ACHN (cell line): ENCODE results near the gene BLZF1.
"Not testable (repeated sequence)": the region's sequence is repeated elsewhere in the genome, so short reads cannot be mapped to it uniquely, and the experiment has no call there.

Source experiments
- DNase-seq: peaks from one replicate; pipeline ENCODE4 v3.0.0-alpha.2; 2015
- in situ Hi-C: cut with HindIII; loops from 2 replicates; pipeline ENCODE4 v1.10.0; 2017; ENCODE audit warnings: low sequenced_read_pairs, low pct_ligation_motif_present, low pct_unique_long_range_greater_than_20kb

BLZF1 gene

DNA sequence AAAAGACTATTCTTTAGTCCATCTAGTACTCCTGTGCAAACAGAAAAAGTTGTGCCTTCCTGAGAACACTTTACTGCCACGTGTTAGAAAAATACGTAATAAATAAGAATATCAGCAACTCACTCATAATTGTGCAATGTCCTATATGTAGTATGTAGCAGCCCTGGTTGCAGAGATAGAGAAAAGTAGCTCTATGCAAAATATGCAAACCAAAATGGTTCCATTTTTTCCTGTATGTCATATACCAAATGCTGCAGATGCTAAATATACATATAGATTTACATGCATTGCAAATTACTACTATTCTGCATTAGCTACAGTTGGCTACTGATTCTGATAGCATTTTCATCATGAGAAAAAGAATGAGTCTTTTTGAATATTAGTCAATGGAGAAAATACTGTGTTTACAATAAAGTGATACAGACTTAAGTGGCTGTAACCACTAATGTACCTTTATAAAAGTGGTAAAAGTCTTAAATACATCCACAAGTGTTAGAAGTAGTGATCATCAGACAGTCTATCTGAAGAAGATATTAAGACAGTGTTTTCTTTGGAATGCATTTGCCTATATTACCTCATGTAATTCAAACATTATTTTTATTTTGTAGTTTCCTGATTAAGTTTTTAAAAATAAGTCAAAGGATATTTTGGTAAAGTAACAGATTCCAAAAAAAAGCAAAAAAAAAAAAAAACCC, 20.2 kb upstream of the BLZF1 start:
- in situ Hi-C loops: no loop called here
- DNase-seq: no peak

DNA sequence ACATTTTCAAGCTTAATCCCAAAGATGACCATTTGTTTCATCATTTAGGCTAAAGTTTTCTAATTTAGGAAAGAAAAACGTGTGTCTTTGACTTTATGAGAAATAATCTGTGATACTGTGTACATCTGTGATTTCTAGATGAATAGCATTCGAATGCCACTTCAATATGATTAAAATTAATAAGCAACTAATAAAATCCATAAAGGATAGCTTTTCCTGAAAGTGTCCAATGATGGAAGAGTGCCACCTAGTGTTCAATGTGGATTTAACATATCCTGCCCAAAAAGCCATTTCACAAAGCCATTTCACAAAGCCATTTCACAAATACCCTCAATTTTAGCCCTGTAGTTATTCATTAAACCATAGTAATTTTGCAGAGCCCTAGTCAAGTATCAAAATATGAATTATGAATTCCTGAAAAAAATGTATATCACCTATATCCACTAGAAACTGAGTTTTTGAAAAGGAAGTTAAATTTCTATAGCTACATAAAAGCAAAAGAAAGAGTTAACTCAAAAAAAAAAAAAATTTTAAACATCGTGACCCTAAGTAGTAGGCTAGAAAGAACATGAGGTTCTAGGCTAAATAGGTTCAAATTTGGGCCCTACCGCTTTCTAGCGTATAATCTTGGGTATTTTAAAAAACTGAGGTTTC, 19.5 kb upstream of the BLZF1 start:
- peak; percentile 64 for DNase-seq
- in situ Hi-C loops: no loop called here

DNA sequence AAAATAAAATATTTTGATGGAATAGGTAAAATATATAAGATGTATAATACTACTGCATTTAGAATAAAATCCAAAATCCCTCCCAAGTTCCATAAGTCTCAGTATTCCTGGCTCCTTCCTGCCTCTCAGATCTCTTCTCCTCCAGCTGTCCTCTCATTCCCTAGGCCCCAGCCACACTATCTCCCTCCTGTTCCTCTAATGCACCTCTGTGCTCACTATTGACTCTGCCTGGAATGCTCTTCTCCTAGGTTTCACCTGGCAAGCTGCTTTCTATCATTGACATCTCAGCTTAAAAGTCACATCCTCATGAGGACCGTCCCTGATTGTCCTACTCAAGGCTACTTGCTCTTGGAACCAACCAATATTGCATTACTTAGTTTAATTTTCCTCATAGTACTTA, 7.6 kb upstream of the BLZF1 start:
- DNase-seq: no peak
- in situ Hi-C loops: no loop called here

DNA sequence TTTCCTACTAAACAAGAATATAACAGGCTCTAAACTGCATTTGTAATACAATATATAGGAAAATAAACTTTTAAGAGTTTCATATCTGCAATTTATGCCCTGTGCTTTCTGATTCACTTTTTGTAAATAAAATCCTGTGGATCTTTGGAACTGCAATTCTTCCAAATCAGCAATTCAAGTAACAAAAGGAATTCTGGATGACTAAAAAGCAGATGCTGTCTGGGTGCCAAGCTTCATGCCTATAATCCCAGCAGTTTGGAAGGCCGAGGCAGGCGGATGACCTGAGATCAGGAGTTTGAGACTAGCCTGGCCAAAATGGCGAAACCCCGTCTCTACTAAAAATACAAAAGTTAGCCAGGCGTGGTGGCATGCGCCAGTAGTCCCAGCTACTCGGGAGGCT, 6.7 kb upstream of the BLZF1 start:
- in situ Hi-C loops: no loop called here
- DNase-seq: no peak

DNA sequence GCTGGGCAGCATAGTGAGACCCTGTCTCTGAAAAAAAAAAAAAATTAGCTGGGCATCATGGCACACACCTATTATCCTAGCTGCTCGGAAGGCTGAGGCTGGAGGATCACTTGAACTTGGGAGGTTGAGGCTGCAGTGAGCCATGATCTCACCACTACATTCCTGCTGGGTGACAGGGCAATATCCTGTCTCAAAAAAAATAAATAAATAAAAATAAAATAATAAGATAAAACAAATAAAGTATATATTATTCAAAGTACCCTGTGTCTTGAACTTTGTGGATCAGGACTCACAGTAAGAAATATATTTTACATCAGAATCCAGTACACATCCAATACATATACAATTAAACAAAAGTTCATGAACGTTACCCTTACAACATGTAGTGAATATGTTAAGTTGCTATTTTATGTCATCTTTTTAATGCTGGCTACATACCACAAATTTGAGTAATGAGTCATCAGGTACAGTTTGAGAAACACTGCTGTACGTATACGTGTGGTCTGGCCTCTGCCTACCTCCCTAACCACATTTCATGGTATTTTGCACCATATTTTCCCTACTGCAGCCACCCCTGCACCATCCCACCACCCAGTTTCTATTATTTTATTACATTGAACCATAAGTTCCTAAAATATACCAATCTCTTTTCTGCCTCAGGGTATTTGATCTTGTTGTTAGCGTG, 4.8 kb upstream of the BLZF1 start:
- peak; percentile 60 for DNase-seq
- in situ Hi-C loops: no loop called here

DNA sequence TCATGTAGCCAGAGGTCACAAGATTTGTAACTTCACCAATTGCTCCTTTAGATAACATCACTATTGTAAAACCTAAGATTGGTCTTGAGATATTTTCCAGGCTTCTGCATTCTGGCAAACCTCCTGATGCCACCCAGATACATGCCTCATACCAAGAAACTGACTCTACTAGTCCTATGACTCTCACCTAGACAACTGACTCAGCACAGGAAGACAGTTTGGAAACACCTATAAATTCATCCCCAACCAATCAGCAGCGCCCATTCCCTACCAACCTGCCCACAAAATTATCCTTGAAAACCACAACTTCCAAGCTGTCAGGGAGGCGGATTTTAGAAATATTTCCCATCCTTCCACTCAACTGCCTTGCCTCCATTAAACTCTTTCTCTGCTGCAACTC, 3.0 kb upstream of the BLZF1 start:
- in situ Hi-C loops: no loop called here

DNA sequence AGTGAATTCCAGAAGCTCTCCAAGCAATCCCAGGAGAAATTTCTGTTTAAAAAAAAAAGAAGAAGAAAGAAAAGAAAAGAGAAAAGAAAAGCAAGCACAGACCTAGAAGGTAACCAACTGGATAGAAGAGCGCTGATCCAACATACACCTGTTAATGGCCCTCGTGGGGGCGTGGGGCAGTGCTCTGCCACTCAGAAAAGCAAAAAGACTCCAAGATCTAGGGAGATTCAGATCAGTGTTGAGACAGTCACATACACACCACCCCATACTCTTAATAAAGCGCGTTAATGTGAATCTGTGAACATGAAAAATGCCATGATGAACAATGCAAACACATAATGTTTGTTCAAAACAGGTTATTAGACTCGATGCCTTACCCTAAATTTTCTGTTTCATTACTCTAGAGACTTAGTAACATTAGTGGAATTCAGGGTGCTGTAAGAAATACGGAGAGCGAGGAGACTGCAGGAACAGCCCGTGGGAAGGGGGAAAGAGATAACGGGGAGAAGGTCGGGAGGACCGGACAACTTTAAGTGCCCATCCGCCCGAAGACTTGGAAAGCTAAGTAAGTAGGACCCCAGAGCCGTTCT, 804 bp upstream of the BLZF1 start:
- DNase-seq: no peak
- in situ Hi-C loops: no loop called here

More for the DNA sequence above, 3.0 kb upstream of the BLZF1 start:
- DNase-seq: no peak

DNA sequence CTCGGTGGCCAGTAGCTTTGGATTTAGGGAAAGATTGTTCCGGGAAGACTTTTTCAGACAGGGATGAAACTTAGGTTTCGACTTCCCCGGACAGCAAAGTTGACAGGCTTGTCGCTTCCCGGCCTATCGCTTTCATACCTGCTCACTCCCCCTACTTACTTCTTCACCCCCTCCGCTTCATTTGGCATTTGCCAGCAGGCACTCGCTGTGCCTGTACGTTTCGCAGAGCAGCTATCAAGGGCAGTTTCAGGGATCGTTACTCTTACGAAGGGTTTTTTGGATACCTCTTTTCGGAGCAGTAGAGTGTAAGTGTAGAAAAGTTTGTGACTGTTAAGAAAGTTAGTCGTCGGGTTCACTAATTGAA, 393 bp downstream of the BLZF1 start:
- peak; percentile 25 for DNase-seq
- in situ Hi-C loops: no loop called here

DNA sequence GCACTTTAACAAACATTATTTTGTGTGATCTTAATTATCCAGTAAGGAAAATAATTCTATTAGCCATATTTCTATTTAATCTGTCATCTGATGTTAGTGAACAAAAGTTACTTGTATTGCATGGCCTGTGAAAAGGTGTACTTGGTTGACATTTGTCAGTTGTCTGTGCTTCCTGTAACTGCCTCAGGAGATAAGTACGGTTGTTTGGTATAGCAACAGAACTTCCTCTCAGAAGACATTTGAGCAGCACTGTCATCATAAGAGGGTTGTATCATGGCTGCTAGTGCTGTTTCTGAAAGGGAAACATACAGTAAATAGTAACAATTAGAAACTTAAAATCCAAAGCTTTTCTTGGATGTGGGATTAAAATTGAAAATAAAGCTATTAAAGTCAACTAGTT, 3.4 kb downstream of the BLZF1 start:
- in situ Hi-C loops: no loop called here

DNA sequence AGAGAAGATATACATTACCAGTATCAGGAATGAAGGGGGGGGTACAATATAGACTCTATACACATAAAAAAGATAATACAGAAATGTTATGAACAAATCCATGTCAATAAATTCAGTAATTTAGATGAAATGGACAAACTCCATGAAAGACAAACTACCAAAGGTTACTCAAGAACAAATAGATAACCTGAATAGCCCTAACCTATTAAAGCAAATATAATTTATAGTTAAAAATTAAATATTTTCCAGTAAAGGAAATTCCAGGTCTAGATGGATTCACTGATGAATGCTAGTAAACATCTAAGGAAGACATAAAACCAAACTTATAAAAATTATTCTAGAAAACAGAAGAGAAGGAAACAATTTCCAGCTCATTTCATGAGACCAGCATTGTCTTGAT, 13.2 kb downstream of the BLZF1 start:
- in situ Hi-C loops: no loop called here
- DNase-seq: no peak

More for the DNA sequence above, 3.4 kb downstream of the BLZF1 start:
- no peak for DNase-seq

DNA sequence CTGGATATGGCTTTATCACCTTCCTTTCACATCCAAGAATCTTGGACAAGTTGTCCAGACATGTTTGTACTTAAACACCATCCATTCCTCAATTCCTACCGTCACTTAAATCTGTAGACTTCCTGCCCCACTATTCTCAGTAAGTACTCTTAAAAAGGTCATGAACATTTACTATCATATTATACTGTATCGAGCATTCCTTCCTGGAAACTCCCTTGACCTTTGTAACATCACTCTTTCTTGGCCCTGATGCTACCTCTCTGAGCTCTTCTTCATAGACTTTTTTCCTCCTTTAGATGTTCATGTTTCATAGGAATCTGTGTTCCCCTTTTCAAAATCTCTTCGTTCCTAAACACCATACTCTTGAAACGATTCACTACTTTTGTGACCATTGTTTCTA, 15.5 kb downstream of the BLZF1 start:
- DNase-seq: no peak

DNA sequence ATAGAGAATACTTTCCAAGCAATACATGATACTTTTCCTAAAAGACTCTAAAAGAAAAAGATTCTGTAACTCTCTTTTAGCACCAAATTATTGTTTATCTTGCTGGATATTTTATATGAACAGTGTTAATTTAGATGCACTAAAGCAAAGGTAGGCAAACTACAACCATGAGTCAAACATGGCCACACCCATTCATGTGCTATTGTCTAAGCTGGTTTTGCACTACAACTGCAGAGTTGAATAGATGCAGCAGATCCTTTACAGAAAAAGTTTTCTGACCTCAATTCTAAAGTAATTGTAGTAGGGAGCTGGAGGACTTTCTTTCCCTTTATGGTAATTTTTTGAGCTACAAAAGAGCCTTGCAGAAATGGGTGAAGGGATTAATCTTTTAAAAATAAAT, 19.4 kb downstream of the BLZF1 start:
- in situ Hi-C loops: no loop called here
- DNase-seq: no peak

More for the DNA sequence above, 15.5 kb downstream of the BLZF1 start:
- in situ Hi-C loops: no loop called here

DNA sequence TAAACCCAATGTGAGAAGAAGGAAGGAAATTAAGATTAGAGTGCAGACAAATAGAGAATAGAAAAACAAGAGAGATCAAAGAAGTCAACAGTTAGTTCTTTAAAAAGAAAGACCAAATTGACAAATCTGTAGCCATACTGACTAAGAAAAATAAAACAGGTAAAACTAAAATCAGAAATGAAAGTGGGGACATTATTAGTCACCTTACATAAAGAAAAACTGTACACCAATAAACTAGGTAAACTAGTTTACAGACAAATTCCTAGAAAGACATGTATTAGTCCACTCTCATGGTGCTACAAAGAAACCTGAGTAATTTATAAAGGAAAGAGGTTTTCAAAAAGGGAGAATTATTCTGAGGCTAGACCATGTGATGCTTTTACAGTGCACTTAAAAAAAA, 22.3 kb downstream of the BLZF1 start:
- no peak for DNase-seq
- in situ Hi-C loops: no loop called here

DNA sequence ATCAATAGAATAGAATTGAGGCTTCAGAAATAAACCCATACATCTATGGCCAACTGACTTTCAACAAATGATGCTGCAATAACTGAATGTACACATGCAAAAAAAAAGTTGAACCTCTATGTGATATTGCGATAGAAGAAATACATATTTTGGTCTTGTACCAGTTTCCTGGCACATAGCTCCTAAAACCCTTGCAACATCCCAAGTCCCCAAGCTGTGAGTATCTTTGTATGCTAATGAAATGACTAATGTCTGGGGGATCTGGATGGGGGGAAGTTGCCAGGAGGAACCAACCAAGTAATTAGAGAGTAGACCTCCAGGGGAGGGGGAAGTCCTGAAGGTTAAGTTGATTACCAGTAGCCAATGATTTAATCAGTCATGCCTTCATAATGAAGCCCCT, 24.4 kb downstream of the BLZF1 start:
- in situ Hi-C loops: no loop called here
- no peak for DNase-seq

DNA sequence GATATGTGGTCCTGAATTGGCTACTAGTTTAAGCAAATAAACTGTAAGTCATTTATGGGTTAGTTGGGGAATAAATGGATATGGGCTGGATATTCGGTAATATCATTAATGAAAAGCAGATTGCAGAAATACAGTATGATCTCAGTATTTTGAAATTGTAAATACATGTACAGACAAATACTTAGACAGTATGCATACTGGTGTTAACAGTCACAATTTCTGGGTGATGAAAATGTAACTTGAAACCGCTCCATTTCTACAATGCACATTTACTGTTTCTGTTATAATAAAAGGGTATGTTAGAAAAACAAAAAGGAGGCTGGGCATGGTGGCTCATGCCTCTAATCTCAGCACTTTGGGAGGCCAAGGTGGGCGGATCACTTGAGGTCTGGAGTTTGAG, 28.0 kb downstream of the BLZF1 start:
- DNase-seq: no peak
- in situ Hi-C loops: no loop called here

DNA sequence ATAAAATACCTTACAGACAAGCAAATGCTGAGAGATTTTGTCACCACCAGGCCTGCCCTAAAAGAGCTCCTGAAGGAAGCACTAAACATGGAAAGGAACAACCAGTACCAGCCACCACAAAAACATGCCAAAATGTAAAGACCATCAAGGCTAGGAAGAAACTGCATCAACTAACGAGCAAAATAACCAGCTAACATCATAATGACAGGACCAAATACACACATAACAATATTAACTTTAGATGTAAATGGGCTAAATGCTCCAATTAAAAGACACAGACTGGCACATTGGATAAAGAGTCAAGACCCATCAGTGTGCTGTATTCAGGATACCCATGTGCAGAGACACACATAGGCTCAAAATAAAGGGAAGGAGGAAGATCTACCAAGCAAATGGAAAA, 34.6 kb downstream of the BLZF1 start:
- DNase-seq, in situ Hi-C loops: not testable (repeated sequence)

DNA sequence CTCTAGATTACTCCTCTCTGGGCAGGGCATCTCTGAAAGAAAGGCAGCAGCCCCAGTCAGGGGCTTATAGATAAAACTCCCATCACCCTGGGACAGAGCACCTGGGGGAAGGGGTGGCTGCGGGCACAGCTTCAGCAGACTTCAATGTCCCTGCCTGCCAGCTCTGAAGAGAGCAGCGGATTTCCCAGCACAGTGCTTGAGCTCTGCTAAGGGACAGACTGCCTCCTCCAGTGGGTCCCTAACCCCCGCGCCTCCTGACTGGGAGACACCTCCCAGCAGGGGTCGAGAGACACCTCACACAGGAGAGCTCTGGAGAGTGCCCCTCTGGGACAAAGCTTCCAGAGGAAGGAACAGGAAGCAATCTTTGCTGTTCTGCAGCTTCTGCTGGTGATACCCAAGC, 40.3 kb downstream of the BLZF1 start:
- in situ Hi-C loops, DNase-seq: not testable (repeated sequence)

DNA sequence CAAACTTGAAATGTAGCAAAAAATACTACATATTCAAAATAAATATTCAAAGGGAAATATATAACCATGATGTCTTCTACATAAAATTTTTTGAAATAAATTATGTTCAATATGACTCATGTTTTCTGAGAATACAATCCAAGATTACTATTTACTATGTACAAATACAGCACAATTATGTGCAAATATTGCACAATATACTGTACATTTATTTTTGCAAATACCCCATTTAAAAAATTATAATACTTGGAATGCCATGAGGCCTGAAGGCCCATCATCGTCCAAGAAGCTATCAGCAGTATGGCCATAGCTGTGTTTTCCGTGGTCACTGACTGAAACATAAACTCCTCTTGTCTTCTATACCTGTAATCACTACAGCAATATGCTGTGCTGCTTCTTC, 47.0 kb downstream of the BLZF1 start:
- in situ Hi-C loops: no loop called here
- no peak for DNase-seq

DNA sequence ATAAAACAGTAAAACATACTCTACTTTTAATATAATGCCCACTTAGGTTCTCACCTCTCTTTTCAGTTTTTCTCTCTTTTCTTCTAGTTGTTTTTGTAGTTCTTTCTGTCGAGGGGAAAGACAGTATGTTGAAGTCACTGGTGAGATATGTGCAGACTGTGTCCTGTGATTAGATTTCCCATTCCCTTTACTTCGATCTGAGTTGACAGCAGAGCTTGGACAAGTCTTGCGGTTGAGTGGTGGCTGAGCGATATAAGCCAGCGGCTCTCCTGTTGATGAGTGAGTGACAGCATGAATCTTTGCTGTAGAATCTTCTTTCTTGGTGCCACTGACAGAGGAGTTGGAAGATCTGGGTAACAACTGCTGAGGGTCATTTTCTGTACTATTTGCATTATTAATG, 53.3 kb downstream of the BLZF1 start:
- DNase-seq: no peak
- in situ Hi-C loops: no loop called here
